Activated gamma-delta T cell treated with Interleukin-2 at 50 U/mL for 16 hours (primary cell): ENCODE data around the gene ST3GAL6.

Experiments used
- DNase-seq: peaks from one replicate; pipeline ENCODE4 v3.0.0-alpha.2; 2020

ST3GAL6 gene, protein sequence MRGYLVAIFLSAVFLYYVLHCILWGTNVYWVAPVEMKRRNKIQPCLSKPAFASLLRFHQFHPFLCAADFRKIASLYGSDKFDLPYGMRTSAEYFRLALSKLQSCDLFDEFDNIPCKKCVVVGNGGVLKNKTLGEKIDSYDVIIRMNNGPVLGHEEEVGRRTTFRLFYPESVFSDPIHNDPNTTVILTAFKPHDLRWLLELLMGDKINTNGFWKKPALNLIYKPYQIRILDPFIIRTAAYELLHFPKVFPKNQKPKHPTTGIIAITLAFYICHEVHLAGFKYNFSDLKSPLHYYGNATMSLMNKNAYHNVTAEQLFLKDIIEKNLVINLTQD

DNA sequence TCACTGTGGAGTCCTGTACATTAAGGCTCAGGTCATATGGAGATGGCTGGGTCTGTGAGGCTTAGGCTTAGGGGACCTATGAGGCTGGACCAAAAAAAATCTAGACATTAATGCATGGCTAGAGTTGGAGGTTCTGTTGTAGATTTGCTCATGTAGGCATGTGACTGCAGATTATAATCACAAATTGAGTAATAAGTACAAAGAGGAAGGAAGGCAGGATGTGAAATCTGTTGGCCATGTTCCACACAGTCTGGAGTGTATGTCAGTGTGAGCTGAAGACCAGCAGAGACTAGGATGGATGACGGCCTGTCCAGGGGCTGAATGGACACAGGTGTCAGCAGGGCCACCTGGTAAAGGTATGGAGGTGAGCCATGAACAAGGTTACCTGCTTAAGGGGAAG is at the start of gene ST3GAL6:
Gene ST3GAL6 (plus strand): TSS at position 265 of the 400 bp plus-strand sequence. CDS start 5,101 bp downstream, outside the sequence.
- DNase-seq: no peak

- no peak for DNase-seq
Observed at GRCh38 chr3:98713984-98714383, 49.2 kb upstream of the ST3GAL6 start.

DNA sequence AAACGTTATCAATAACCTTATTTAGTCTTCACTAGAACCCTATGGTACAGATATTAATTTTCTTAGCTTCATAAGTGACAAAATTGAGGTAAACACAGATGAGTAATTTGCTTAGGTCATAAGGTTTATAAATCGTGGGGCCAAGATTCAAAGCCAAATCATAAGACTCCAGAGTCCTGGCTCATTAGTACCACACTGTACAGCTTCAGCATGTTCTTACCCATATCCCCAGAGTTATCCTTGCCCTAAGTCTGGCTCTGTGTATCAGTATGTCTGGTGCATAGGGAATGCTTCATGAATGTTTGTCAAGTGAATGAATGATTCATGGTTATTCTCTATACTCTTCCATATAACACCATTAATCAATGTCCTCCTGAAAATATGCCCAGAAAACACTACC is 45.6 kb upstream of the ST3GAL6 start:
- no peak for DNase-seq

DNA sequence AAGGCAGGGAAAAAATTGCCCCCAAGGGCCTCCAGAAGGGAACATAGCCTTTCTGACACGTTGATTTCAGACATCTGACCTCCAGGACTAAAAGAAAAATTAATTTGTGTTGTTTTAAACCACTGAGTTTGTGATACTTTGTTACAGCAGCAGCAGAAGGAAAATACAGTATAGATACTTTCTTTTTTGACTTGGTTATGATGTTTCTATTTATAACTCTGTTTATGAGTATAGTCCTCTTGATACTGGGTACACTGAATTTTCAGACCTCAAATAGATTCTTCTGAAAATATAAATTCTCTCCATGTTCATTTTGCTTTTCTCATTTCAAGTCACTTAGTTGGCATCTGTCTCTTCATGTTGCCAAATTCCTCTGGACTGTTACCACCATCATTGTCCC is 44.4 kb upstream of the ST3GAL6 start:
- DNase-seq: no peak

GRCh38 chr3:98721776-98722175 is 41.4 kb upstream of the ST3GAL6 start:
- DNase-seq: no peak

- DNase-seq: no peak
Observed at GRCh38 chr3:98722389-98722788, 40.8 kb upstream of the ST3GAL6 start.

DNA sequence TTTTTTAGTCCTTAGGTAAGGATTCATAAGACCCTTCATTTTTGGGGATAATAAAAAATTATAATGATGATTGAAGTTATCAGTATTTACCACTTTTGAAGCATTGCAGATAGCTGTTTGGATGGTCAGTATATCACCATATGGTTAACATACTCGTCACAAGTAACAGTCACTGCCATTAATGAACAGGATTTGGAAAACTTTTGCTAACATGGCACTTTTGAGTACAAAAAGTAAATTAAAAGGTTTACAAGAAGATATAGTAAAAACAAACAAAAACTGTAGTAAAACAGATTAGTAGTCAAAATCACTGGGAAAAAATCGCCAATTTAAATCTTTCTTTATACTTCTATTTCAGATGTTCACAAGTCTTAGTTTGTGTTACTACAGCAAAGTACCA is 37.8 kb upstream of the ST3GAL6 start:
- no peak for DNase-seq

DNA sequence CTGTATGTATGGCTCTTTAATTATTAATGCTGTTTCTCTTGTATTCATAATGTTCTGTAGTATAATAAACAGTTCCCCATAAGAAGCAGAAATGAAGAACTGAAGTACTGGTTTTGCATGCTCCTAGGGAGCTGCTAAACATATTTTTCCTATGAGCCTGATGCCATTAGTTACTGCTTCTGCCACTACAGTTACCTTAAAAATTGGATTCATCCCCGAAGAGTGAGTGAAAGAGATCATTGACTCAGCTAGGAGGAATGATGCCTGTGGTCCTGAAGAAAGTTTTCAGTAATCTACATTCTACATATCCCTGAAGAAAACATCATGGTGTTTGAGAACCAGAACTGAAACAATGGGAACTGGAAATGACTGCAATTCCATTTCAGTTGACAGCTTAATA is 37.1 kb upstream of the ST3GAL6 start:
- no peak for DNase-seq

DNA sequence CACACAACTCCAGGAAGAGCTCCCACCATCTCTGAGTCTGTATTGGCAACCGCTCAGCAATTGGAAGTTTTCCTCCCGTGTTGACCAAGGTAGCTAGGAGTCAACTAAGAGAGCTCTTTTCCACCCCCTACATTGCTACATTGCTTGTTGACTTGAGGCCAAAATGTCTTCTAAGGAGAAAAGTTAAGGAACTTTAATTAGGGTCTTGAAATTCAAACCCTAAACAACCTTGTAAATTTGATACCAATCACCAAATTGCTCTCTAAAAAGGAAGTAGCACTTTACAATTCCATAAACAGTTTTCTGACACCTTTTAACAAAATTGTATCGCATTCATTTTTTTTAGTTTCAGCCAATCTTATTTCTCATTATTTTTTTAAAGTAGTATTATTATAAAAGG is 35.5 kb upstream of the ST3GAL6 start:
- DNase-seq: no peak

- no peak for DNase-seq
Observed at GRCh38 chr3:98728672-98729071, 34.5 kb upstream of the ST3GAL6 start.

DNA sequence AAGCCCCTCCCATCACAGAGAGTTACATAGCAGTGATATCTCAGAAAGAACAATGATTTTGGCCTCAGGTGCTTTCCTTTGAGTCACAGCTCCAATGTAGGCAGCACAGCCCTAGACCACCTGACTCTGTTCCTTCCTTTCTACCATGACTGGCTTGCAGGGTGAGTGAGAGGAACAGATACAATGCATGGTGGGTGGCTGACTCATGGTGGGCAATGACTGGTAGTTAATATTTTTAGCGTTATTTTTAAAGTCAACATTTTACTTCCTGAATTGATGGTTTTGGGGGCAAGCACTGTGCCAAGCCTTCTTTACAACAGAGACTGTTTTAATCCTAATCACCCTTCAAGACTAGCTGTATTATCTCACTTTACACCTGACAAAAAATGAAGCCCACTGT is 32.8 kb upstream of the ST3GAL6 start:
- DNase-seq: no peak

GRCh38 chr3:98730886-98731537 is 32.1 kb upstream of the ST3GAL6 start:
- no peak for DNase-seq

DNA sequence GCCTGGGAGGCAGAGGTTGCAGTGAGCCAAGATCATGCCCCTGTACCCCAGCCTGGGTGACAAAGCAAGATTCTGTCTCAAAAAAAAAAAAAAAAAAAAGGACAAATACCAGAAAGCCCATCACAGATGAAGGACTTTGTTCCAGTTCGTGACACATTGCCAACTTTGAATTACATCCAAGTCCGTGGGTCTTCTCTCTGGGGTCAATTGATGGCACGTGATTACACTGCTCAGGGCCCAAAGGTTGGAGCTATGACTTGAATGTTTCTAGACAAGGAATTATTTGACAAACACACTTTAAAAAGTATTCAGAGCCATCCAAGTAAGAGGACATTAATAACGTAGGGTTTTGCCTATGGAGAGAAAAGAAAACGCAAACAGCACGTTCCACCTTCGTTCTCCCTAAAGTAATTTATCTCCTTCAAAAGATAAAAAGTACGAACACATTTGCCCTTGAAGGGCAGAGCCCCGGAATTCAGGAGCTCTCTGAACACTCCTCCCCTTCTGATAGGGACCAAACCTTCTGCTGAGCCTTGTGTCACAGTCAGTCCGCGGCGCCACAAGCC is 31.3 kb upstream of the ST3GAL6 start:
- no peak for DNase-seq

DNA sequence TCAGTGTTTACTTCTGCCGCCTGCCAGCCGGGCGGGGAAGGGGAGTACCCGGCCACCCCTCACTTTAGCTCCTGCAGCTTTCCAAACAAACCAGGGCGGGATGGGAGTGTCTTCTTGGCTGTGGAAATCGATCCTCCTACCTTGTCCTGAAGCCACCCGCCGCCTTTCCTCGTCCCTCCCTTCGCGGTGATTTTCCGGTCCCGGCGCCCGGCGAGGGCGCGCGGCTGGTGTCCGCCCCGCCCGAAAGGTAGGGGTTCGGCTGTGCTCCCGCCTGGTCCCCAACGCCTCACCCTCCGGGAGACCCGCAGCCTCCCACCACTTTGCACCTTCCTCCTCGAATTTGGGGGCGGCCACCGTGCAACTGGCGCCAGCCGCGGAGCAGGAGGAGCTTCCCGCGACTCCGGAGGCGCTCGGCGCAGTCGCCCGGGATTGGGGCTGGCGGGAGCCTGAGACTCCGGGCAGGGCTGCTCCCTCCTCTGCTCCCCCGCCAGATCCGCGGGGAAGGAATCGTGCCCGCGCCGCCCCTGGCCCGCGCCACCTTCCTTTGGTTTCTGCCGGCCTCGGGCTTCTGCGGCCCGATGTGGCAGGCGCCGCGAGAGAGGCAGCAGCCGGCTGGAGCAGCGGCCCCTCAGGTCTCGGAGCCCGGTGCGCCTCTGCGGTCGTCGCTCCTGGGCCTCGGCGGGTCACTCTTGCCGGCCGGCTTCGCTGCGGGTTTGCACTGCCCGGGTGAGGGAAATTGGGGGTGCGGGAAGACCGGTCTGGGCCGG is 30.7 kb upstream of the ST3GAL6 start:
- no peak for DNase-seq

DNA sequence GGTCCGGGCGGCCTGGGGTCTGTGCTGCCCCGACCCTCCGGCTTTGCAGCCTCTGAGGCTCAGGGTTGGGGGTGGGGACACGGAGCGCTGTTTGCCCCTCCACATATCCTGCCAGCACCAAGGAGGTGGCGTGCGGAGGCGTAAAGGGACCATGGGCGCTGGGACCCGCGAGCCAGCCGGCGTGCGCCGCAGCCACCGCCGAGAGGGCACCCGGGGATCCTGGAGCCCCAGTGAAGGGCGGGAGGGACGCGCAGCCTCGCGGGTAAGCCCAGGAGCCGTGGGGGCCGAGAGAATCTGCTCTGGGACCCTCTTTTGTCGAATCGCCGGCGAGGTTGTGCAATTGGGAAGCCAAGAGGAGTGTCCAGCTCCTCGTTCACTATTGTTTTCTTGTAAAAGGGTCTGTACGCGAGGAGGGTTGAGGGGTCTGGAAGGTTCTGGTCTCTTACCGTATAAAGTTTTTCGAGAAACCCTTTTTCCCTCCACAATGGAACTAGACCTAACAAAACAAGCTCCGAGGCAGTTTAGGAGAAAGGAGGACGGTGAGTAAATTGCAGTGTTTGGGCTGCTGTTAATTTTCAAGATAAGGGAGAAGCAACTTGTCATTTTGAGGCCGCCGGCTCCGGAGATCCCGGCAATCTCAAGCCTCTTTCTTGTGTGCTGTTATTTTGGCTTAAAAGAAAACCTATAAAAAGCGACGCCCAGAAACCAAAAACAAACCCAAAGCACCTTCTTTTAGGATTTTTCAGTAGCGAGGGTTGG is 29.9 kb upstream of the ST3GAL6 start:
- no peak for DNase-seq

DNA sequence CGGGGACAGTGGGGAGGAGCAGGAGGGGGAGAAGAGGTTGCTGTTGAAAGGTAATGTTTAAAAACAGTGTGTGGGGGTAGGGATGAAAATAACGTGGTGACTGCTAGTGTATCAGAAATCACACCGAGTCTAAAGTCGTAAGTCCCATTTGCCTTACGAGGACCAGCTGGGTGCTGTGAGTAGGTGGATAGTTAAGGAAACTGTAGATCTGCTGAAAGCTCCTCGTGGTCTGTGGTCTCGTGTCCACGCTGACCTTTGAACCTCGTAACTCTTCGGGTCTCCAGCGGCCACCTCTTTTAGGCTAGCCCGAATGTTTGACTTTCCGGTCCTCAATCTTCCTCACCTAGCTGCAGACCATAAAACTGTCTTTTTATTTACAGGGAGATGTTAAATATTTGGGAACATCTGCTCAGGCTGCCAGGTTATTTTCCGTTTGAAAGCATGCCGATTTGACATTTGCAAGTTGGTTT is 29.3 kb upstream of the ST3GAL6 start:
- DNase-seq: no peak

GRCh38 chr3:98734306-98734705 is 28.8 kb upstream of the ST3GAL6 start:
- DNase-seq: no peak

GRCh38 chr3:98734735-98735134 is 28.4 kb upstream of the ST3GAL6 start:
- no peak for DNase-seq

GRCh38 chr3:98735296-98735695 is 27.8 kb upstream of the ST3GAL6 start:
- no peak for DNase-seq

DNA sequence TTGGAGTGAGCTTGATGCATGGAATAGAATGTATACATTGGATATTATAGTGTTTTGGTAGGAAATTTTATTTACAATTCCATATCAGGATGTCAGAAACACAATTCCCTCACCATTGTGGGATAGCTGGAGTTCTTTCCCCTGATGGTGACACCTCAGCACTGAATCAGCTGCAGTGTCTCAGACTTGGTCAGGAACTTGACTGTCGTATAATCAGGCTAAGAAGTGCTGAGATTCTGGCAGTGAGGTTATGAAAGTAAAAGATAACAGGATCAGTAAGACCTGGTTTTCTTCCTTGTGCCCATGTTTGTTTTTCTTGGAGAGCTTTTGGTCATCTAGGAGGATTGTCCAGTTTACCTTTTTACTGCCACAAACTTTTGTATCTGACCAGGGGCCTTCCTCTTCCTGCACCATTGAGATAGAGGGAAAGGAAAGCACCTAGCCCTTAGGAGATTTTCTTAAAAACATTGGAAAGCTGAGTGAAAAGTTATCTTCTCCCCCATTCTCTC is 27.3 kb upstream of the ST3GAL6 start:
- DNase-seq: no peak

GRCh38 chr3:98737301-98737700 is 25.8 kb upstream of the ST3GAL6 start:
- no peak for DNase-seq

DNA sequence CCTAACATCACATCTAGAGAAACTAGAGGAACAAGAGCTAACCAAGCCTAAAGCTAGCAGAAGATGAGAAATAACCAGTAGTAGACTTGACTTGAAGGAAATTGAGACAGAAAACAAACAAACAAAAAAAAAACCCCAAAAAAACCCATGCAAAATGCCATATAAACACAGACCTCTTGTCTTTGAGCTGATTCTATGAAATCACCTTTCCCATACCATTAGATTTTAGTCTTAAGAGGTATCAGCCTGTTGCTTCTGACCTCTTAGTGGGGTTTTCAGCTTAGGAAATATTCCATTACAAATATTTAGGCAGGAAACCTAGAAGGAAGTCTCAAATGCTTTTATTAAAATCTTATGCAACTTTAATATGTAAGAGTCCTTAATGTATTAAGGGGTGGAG is 23.9 kb upstream of the ST3GAL6 start:
- DNase-seq: no peak

- DNase-seq: no peak
Observed at GRCh38 chr3:98740324-98740723, 22.8 kb upstream of the ST3GAL6 start.
